Calu3 (cell line): Measurements from ENCODE around the gene NDUFC2. TPM values are rescaled to one million over a fixed set of nuclear protein-coding genes. Genes with fewer than 3 reads are reported as not detected.
"Not testable (repeated sequence)": the region's sequence is repeated elsewhere in the genome, so short reads cannot be mapped to it uniquely, and the experiment has no call there.

ENCODE experiments used
- BruUV-seq: library from RNA; stranded (reverse); fragments of 400-500 nt; replicated peaks from 2 replicates; lab custom pipeline; 2021; lab: Mats Ljungman, UMichigan
- CTCF ChIA-PET: fragments of 300-600 bp; sonication (Branson Sonifier 250); formaldehyde crosslinking; loops from one replicate; lab custom pipeline; 2022; ENCODE audit warnings: antibody characterized with exemption; lab: Charles Lee
- DNase-seq: peaks from one replicate; pipeline ENCODE4 v3.0.0; 2022
- H3K27ac Mint-ChIP-seq: one replicate; pipeline ENCODE4 v1.8.0; 2022; ENCODE audit warnings: mixed read lengths; ENCODE audit not compliant: unreplicated experiment
- H3K27me3 Mint-ChIP-seq: one replicate; pipeline ENCODE4 v1.8.0; 2022; ENCODE audit warnings: mixed read lengths; ENCODE audit not compliant: unreplicated experiment
- H3K36me3 Mint-ChIP-seq: one replicate; pipeline ENCODE4 v1.8.0; 2022; ENCODE audit warnings: mild to moderate bottlenecking, moderate library complexity, mixed read lengths; ENCODE audit not compliant: insufficient read depth, unreplicated experiment
- H3K4me1 Mint-ChIP-seq: one replicate; pipeline ENCODE4 v1.8.0; 2022; ENCODE audit warnings: mild to moderate bottlenecking, low read depth, mixed read lengths; ENCODE audit not compliant: unreplicated experiment
- H3K4me3 Mint-ChIP-seq: one replicate; pipeline ENCODE4 v1.8.0; 2022; ENCODE audit warnings: mild to moderate bottlenecking, low read depth, moderate library complexity, mixed read lengths; ENCODE audit not compliant: unreplicated experiment
- H3K9me3 Mint-ChIP-seq: one replicate; pipeline ENCODE4 v1.8.0; 2022; ENCODE audit warnings: low read depth, mixed read lengths; ENCODE audit not compliant: unreplicated experiment
- intact Hi-C: fragments of 100-400 bp; cut with micrococcal nuclease; formaldehyde crosslinking; loops from one replicate; pipeline ENCODE4 v1.10.0; 2022; ENCODE audit not compliant: unreplicated experiment
- total RNA-seq: library from RNA; stranded (reverse); gene quantifications from 2 replicates; pipeline ENCODE4 v1.2.3, GENCODE V29; 2022
- TF ChIP-seq, protein P1 (sequence below): fragments of 200-600 bp; IDR thresholded peaks from one replicate; pipeline ENCODE4 v1.8.0; 2022; ENCODE audit warnings: antibody characterized with exemption; ENCODE audit not compliant: unreplicated experiment

The NDUFC2 gene
- total RNA-seq, 1 experiment from 2014 or later = 343 TPM

DNA sequence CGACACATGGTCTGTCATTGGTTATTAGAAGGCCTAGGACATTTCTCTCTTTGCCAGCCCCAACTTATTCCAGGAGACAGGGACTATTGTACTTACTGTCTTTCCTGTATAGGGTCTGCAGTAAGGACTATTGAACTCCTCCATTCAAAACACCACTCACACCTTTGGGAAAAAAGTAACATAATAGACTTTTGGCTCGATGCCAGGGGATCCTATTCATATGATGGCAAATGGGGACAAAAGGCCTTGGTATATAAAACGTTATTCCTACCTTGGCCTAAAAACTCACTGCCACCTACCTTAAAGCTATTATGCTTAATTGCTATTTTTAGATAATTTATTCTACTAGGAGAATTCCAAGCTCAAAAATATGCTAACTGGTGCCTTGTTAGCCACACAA, 6.3 kb upstream of the NDUFC2 start:
- DNase-seq = no peak
- Mint-ChIP-seq H3K4me1 (peaks cover 35% of the 10 kb centered on the region), H3K9me3 (peaks cover 5% of the 10 kb centered on the region), H3K4me3 (no peak overlapping the region), H3K27ac (peak overlapping the region; percentile 51), H3K36me3 (peaks cover 35% of the 10 kb centered on the region), H3K27me3 (no peaks in the 10 kb centered on the region)
- BruUV-seq = no TSS peak
- intact Hi-C loops = no loop called here
- CTCF ChIA-PET = no interaction called here
- TF ChIP-seq, protein P1, sequence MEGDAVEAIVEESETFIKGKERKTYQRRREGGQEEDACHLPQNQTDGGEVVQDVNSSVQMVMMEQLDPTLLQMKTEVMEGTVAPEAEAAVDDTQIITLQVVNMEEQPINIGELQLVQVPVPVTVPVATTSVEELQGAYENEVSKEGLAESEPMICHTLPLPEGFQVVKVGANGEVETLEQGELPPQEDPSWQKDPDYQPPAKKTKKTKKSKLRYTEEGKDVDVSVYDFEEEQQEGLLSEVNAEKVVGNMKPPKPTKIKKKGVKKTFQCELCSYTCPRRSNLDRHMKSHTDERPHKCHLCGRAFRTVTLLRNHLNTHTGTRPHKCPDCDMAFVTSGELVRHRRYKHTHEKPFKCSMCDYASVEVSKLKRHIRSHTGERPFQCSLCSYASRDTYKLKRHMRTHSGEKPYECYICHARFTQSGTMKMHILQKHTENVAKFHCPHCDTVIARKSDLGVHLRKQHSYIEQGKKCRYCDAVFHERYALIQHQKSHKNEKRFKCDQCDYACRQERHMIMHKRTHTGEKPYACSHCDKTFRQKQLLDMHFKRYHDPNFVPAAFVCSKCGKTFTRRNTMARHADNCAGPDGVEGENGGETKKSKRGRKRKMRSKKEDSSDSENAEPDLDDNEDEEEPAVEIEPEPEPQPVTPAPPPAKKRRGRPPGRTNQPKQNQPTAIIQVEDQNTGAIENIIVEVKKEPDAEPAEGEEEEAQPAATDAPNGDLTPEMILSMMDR = no peak

DNA sequence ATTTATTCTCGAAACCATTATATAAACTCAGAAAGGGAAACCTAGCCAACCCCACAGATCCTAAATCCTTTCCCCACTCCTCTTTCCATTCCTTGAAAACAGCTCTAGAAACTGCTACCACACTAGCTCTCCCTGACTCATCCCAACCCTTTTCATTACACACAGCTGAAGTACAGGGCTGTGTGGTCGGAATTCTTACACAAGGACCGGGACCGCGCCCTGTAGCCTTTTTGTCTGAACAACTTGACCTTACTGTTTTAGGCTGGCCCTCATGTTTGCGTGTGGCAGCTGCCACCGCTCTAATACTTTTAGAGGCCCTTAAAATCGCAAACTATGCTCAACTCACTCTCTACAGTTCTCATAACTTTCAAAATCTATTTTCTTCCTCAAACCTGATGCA, 4.8 kb upstream of the NDUFC2 start:
- Mint-ChIP-seq H3K4me1 (peaks cover 28% of the 10 kb centered on the region), H3K36me3 (peaks cover 36% of the 10 kb centered on the region)
- H3K4me3 Mint-ChIP-seq, intact Hi-C loops, CTCF ChIA-PET, H3K27ac Mint-ChIP-seq, DNase-seq, H3K27me3 Mint-ChIP-seq, H3K9me3 Mint-ChIP-seq, BruUV-seq: not testable (repeated sequence)

DNA sequence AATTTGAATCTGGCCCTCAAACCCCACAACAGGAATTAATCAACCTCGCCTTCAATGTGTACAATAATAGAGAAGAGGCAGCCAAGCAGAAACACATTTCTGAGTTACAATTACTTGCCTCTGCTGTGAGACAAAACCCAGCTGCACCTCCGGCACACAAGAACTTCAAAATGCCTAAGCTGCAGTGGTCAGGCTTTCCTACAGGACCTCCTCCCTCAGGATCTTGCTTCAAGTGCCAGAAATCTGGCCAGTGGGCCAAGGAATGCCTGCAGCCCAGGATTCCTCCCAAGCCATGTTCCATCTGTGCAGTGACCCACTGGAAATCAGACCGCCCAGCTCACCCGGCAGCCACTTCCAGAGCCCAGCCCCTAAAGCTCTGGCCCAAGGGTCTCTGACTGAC, 3.4 kb upstream of the NDUFC2 start:
- intact Hi-C loops = no loop called here

DNA sequence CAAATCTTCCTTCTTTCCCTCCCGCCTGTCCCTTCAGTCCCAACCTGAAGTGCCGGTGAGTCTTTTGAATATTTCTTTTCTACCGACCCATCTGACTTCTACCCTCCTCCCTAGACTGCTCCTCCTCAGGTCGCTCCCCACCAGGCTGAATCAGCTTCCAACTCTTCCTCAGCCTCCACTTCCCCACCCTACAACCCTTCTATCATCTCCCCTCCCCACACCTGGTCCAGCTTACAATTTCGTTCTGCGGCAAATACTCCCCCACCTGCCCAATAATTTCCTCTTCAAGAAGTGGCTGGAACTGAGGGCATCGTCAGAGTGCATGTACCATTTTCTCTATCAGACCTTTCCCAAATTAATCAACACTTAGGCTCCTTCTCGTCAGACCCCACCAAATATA, 2.5 kb upstream of the NDUFC2 start:
- Mint-ChIP-seq H3K27ac (peak overlapping the region; percentile 87), H3K27me3 (no peaks in the 10 kb centered on the region)
- CTCF ChIA-PET = no interaction called here

More for the DNA sequence above, 3.4 kb upstream of the NDUFC2 start:
- Mint-ChIP-seq H3K36me3 (peaks cover 51% of the 10 kb centered on the region), H3K9me3 (peaks cover 5% of the 10 kb centered on the region), H3K27me3 (no peaks in the 10 kb centered on the region), H3K4me1 (peaks cover 34% of the 10 kb centered on the region), H3K4me3 (no peak overlapping the region), H3K27ac (no peak overlapping the region)
- no TSS peak for BruUV-seq
- CTCF ChIA-PET = no interaction called here
- no peak for DNase-seq
- TF ChIP-seq, protein P1 = no peak

DNA sequence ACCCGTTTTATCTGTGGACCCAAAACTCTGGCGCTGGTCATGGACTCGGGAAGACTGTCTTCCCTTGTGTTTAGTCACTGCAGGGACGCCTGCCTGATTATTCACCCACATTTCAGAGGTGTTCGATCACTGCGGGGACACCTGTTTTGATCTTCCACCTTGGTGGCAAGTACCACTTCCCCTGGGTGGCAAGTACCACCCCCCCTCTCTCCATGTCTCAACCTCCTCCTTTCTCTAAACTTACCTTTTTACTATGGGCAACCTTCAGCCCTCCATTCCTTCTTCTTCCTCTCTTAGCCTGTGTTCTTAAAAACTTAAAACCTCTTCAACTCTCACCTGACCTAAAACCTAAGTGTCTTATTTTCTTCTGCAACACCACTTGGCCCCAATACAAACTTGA, 1.9 kb upstream of the NDUFC2 start:
- Mint-ChIP-seq H3K36me3 (peaks cover 56% of the 10 kb centered on the region), H3K4me1 (peaks cover 38% of the 10 kb centered on the region), H3K27me3 (no peaks in the 10 kb centered on the region), H3K27ac (peak overlapping the region; percentile 87), H3K4me3 (no peak overlapping the region), H3K9me3 (peaks cover 2% of the 10 kb centered on the region)
- TSS peak; percentile 25 for BruUV-seq
- CTCF ChIA-PET = no interaction called here
- TF ChIP-seq, protein P1 = no peak
- no peak for DNase-seq
- intact Hi-C loops = no loop called here

More for the DNA sequence above, 2.5 kb upstream of the NDUFC2 start:
- peaks cover 56% of the 10 kb centered on the region for H3K36me3 Mint-ChIP-seq
- BruUV-seq = no TSS peak
- intact Hi-C loops = no loop called here
- TF ChIP-seq, protein P1 = no peak
- peaks cover 5% of the 10 kb centered on the region for H3K9me3 Mint-ChIP-seq
- H3K4me3 Mint-ChIP-seq = no peak overlapping the region
- peaks cover 38% of the 10 kb centered on the region for H3K4me1 Mint-ChIP-seq
- no peak for DNase-seq
